Measurements from ENCODE around the gene FAM168A. TPM values are rescaled to one million over a fixed set of nuclear protein-coding genes. Genes with fewer than 3 reads are reported as not detected.
A peak's percentile ranks its signal among the peaks of the same experiment; 100 is the strongest.

FAM168A gene
- total and polyA plus RNA-seq, 10 of the 15 experiments (the other 5 are each of a cell fraction or from before 2014, with no cell fraction given), result 1.7 to 20.0 (median 10.0) TPM

DNA sequence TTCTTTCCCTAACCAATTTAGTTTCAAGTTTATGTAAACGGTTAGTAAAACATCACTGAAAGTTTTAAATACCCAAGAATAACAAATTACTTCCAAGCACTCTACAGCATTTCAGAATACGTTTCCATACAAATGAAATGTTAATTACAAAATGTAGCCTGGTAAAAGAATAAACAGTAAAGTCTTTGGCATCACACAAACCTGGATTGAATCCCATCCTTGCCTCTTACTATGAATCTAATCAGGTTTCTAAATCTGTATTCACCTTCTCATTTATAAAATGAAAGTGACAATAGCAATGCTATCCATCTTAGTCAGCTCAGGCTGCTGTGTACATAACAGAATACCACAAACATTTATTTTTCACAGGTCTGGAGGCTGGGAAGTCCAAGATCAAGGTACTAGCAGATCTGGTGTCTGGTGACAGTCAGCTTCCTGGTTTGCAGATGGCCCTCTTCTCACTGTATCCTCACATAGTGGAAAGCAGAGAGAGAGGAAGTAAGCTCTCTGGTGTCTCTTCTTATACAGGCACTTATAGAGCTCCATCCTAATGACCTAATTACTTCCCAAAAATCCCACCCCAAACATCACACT lies 19.2 kb downstream of the FAM168A start (continued):
- TF ChIP-seq TARDBP (IDR thresholded peaks at IDR 0.05; ENCODE audit: borderline replicate concordance) (no peak), EZH2 (IDR thresholded peaks at IDR 0.05; ENCODE audit: borderline replicate concordance, control insufficient read depth, low read depth, low read length) (no peak), FOS (IDR thresholded peaks at IDR 0.05; ENCODE audit: borderline replicate concordance, extremely low read depth, insufficient read length) (no peak), SMARCA5 (IDR thresholded peaks at IDR 0.05) (no peak), KDM1A (IDR thresholded peaks at IDR 0.05; ENCODE audit: borderline replicate concordance) (no peak), JUNB (IDR thresholded peaks at IDR 0.05) (peak; percentile 55), YY1 (IDR thresholded peaks at IDR 0.05; ENCODE audit: low read depth, low read length) (0 out of 2 replicates have a peak, but pooled peaks have one; percentile 25), CHD4 (IDR thresholded peaks at IDR 0.05) (no peak), CBX5 (IDR thresholded peaks at IDR 0.05; ENCODE audit: low read depth) (peak; percentile 93), TCF12 (IDR thresholded peaks at IDR 0.05; ENCODE audit: low read depth, low read length) (no peak), SIN3A (IDR thresholded peaks at IDR 0.05; ENCODE audit: low read depth, low read length) (no peak), CREM (IDR thresholded peaks at IDR 0.05; ENCODE audit: low read depth) (no peak)
- TF ChIP-seq, protein P1, sequence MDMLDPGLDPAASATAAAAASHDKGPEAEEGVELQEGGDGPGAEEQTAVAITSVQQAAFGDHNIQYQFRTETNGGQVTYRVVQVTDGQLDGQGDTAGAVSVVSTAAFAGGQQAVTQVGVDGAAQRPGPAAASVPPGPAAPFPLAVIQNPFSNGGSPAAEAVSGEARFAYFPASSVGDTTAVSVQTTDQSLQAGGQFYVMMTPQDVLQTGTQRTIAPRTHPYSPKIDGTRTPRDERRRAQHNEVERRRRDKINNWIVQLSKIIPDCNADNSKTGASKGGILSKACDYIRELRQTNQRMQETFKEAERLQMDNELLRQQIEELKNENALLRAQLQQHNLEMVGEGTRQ (IDR thresholded peaks at IDR 0.05; ENCODE audit: borderline replicate concordance, low read depth, low read length), result no peak
- TF ChIP-seq, protein P2, sequence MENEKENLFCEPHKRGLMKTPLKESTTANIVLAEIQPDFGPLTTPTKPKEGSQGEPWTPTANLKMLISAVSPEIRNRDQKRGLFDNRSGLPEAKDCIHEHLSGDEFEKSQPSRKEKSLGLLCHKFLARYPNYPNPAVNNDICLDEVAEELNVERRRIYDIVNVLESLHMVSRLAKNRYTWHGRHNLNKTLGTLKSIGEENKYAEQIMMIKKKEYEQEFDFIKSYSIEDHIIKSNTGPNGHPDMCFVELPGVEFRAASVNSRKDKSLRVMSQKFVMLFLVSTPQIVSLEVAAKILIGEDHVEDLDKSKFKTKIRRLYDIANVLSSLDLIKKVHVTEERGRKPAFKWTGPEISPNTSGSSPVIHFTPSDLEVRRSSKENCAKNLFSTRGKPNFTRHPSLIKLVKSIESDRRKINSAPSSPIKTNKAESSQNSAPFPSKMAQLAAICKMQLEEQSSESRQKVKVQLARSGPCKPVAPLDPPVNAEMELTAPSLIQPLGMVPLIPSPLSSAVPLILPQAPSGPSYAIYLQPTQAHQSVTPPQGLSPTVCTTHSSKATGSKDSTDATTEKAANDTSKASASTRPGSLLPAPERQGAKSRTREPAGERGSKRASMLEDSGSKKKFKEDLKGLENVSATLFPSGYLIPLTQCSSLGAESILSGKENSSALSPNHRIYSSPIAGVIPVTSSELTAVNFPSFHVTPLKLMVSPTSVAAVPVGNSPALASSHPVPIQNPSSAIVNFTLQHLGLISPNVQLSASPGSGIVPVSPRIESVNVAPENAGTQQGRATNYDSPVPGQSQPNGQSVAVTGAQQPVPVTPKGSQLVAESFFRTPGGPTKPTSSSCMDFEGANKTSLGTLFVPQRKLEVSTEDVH (IDR thresholded peaks at IDR 0.05; ENCODE audit: low read depth, partially characterized antibody), result no peak
- TF ChIP-seq, protein P3, sequence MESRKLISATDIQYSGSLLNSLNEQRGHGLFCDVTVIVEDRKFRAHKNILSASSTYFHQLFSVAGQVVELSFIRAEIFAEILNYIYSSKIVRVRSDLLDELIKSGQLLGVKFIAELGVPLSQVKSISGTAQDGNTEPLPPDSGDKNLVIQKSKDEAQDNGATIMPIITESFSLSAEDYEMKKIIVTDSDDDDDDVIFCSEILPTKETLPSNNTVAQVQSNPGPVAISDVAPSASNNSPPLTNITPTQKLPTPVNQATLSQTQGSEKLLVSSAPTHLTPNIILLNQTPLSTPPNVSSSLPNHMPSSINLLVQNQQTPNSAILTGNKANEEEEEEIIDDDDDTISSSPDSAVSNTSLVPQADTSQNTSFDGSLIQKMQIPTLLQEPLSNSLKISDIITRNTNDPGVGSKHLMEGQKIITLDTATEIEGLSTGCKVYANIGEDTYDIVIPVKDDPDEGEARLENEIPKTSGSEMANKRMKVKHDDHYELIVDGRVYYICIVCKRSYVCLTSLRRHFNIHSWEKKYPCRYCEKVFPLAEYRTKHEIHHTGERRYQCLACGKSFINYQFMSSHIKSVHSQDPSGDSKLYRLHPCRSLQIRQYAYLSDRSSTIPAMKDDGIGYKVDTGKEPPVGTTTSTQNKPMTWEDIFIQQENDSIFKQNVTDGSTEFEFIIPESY (IDR thresholded peaks at IDR 0.05), result no peak
- TF ChIP-seq, protein P4, sequence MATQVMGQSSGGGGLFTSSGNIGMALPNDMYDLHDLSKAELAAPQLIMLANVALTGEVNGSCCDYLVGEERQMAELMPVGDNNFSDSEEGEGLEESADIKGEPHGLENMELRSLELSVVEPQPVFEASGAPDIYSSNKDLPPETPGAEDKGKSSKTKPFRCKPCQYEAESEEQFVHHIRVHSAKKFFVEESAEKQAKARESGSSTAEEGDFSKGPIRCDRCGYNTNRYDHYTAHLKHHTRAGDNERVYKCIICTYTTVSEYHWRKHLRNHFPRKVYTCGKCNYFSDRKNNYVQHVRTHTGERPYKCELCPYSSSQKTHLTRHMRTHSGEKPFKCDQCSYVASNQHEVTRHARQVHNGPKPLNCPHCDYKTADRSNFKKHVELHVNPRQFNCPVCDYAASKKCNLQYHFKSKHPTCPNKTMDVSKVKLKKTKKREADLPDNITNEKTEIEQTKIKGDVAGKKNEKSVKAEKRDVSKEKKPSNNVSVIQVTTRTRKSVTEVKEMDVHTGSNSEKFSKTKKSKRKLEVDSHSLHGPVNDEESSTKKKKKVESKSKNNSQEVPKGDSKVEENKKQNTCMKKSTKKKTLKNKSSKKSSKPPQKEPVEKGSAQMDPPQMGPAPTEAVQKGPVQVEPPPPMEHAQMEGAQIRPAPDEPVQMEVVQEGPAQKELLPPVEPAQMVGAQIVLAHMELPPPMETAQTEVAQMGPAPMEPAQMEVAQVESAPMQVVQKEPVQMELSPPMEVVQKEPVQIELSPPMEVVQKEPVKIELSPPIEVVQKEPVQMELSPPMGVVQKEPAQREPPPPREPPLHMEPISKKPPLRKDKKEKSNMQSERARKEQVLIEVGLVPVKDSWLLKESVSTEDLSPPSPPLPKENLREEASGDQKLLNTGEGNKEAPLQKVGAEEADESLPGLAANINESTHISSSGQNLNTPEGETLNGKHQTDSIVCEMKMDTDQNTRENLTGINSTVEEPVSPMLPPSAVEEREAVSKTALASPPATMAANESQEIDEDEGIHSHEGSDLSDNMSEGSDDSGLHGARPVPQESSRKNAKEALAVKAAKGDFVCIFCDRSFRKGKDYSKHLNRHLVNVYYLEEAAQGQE (IDR thresholded peaks at IDR 0.05; ENCODE audit: low read depth, low read length), result no peak
- TF ChIP-seq, protein P5, sequence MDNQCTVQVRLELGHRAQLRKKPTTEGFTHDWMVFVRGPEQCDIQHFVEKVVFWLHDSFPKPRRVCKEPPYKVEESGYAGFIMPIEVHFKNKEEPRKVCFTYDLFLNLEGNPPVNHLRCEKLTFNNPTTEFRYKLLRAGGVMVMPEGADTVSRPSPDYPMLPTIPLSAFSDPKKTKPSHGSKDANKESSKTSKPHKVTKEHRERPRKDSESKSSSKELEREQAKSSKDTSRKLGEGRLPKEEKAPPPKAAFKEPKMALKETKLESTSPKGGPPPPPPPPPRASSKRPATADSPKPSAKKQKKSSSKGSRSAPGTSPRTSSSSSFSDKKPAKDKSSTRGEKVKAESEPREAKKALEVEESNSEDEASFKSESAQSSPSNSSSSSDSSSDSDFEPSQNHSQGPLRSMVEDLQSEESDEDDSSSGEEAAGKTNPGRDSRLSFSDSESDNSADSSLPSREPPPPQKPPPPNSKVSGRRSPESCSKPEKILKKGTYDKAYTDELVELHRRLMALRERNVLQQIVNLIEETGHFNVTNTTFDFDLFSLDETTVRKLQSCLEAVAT (IDR thresholded peaks at IDR 0.05), result no peak
